H1 (cell line): ENCODE measurements around the gene ATR. TPM values are rescaled to one million over a fixed set of nuclear protein-coding genes. Genes with fewer than 3 reads are reported as not detected.
A peak's percentile ranks its signal among the peaks of the same experiment; 100 is the strongest.

Experiments
- CTCF ChIA-PET: fragments of 300-600 bp; sonication (Branson Sonifier 250); formaldehyde crosslinking; loops from one replicate; lab custom pipeline; 2021; ENCODE audit not compliant: partially characterized antibody; lab: Charles Lee
- POLR2A ChIA-PET: fragments of 300-600 bp; sonication (Branson Sonifier 250); formaldehyde crosslinking; loops from one replicate; lab custom pipeline; 2021; ENCODE audit warnings: inconsistent platforms; ENCODE audit not compliant: partially characterized antibody; lab: Charles Lee
- DNase-seq, 2 experiments: peaks; one replicate each; pipeline versions ENCODE4 v3.0.0 to v3.0.0-alpha.2; 2010 to 2022; ENCODE audit warnings: low spot score in 2 of 2, low read depth in 1 of 2, mixed read lengths in 1 of 2
- FAIRE-seq: peaks from 2 replicates; lab custom pipeline; 2011; peaks lifted over from hg19 to GRCh38; lab: Jason Lieb, UNC
- H2AFZ ChIP-seq: 2 replicates; pipeline ENCODE4 v1.8.1; 2012; ENCODE audit warnings: low read length, inconsistent platforms
- H2AK5ac ChIP-seq: 2 replicates; pipeline ENCODE4 v1.6.1; 2013; ENCODE audit warnings: low read depth, low read length
- H2BK120ac ChIP-seq: replicated peaks from 2 replicates; pipeline ENCODE3; 2013; ENCODE audit warnings: low read depth, low read length, inconsistent platforms
- H2BK12ac ChIP-seq: 2 replicates; pipeline ENCODE4 v1.6.1; 2013; ENCODE audit warnings: low read depth, low read length
- H2BK15ac ChIP-seq: 2 replicates; pipeline ENCODE4 v1.6.1; 2013; ENCODE audit warnings: low read length
- H2BK20ac ChIP-seq: 2 replicates; pipeline ENCODE4 v1.6.1; 2013; ENCODE audit warnings: low read length
- H2BK5ac ChIP-seq: 2 replicates; pipeline ENCODE4 v1.6.1; 2013; ENCODE audit warnings: low read depth, low read length
- H3K14ac ChIP-seq: 2 replicates; pipeline ENCODE4 v1.6.1; 2013; ENCODE audit warnings: inconsistent platforms; ENCODE audit not compliant: insufficient read length
- H3K18ac ChIP-seq: 2 replicates; pipeline ENCODE4 v1.6.1; 2013; ENCODE audit warnings: low read length; ENCODE audit errors: extremely low read depth
- H3K23ac ChIP-seq: 2 replicates; pipeline ENCODE4 v1.6.1; 2013; ENCODE audit warnings: inconsistent platforms; ENCODE audit not compliant: insufficient read length
- H3K23me2 ChIP-seq: 2 replicates; pipeline ENCODE4 v1.6.1; 2013; ENCODE audit warnings: low read depth, low read length
- H3K27ac ChIP-seq: 2 replicates; pipeline ENCODE4 v1.6.1; 2011; ENCODE audit warnings: low read depth, low read length, inconsistent platforms
- H3K27me3 ChIP-seq, 4 experiments: replicated peaks in 1 of 4; 1 replicate in 1 of 4; 2 replicates in 3 of 4; pipeline versions ENCODE4 v1.6.1 to v1.8.1; 2011 to 2013; ENCODE audit warnings: low read length in 3 of 4, mild to moderate bottlenecking in 3 of 4, inconsistent platforms in 2 of 4, mixed read lengths in 2 of 4, moderate library complexity in 1 of 4; ENCODE audit not compliant: control insufficient read depth in 3 of 4, insufficient read depth in 3 of 4; ENCODE audit errors: extremely low read depth in 1 of 4
- H3K36me3 ChIP-seq, 4 experiments: 2 replicates each; pipeline versions ENCODE4 v1.6.1 to v1.8.1; 2011 to 2013; ENCODE audit warnings: mild to moderate bottlenecking in 4 of 4, low read length in 3 of 4, moderate library complexity in 2 of 4, control low read depth in 1 of 4, inconsistent platforms in 1 of 4; ENCODE audit not compliant: insufficient read depth in 4 of 4, control insufficient read depth in 2 of 4
- H3K4ac ChIP-seq: replicated peaks from 2 replicates; pipeline ENCODE3; 2013; ENCODE audit warnings: low read length, low read depth, mixed read lengths, inconsistent platforms; ENCODE audit not compliant: insufficient read length
- H3K4me1 ChIP-seq, 4 experiments: replicated peaks in 1 of 4; 1 replicate in 1 of 4; 2 replicates in 3 of 4; pipeline versions ENCODE4 v1.6.1 to v1.8.1; 2011 to 2013; ENCODE audit warnings: low read length in 3 of 4, inconsistent platforms in 2 of 4, mixed read lengths in 1 of 4; ENCODE audit not compliant: insufficient read depth in 4 of 4, control insufficient read depth in 3 of 4
- H3K4me2 ChIP-seq, 2 experiments: 2 replicates each; pipeline versions ENCODE4 v1.6.1 to v1.8.1; 2011 to 2013; ENCODE audit warnings: low read depth in 2 of 2, low read length in 2 of 2, control low read depth in 1 of 2, inconsistent platforms in 1 of 2, mild to moderate bottlenecking in 1 of 2; ENCODE audit not compliant: insufficient read depth in 1 of 2
- H3K4me3 ChIP-seq, 4 experiments: fragments of 200-600, 300-600 bp in 1 of 4; sonication (generic), shearing (Covaris generic), sonication (Bioruptor Twin) in 1 of 4; 2 replicates each; pipeline versions ENCODE4 v1.5.1 to v1.8.1; 2011 to 2016; ENCODE audit warnings: low read length in 4 of 4, low read depth in 3 of 4, control low read depth in 2 of 4, inconsistent platforms in 2 of 4, mild to moderate bottlenecking in 2 of 4, mixed read lengths in 1 of 4, moderate library complexity in 1 of 4; ENCODE audit not compliant: insufficient read depth in 2 of 4; ENCODE audit errors: extremely low read depth in 1 of 4
- H3K56ac ChIP-seq: replicated peaks from 2 replicates; pipeline ENCODE3; 2013; ENCODE audit warnings: low read depth, mild to moderate bottlenecking, mixed read lengths, low read length, inconsistent platforms; ENCODE audit not compliant: insufficient read length
- H3K79me1 ChIP-seq: 2 replicates; pipeline ENCODE4 v1.6.1; 2013; ENCODE audit warnings: low read depth, low read length, control low read depth
- H3K79me2 ChIP-seq, 2 experiments: 2 replicates each; pipeline versions ENCODE4 v1.6.1 to v1.8.1; 2012 to 2013; ENCODE audit warnings: low read length in 2 of 2, mild to moderate bottlenecking in 2 of 2, inconsistent platforms in 1 of 2; ENCODE audit not compliant: insufficient read depth in 2 of 2, control insufficient read depth in 1 of 2
- H3K9ac ChIP-seq, 4 experiments: replicated peaks in 1 of 4; 1 replicate in 1 of 4; 2 replicates in 3 of 4; pipeline versions ENCODE4 v1.6.1 to v1.8.1; 2011 to 2013; ENCODE audit warnings: low read depth in 3 of 4, low read length in 3 of 4, control low read depth in 2 of 4, mild to moderate bottlenecking in 2 of 4, moderate library complexity in 2 of 4, inconsistent platforms in 1 of 4; ENCODE audit errors: extremely low read depth in 1 of 4
- H3K9me3 ChIP-seq, 2 experiments: 2 replicates each; pipeline versions ENCODE4 v1.6.1 to v1.8.1; 2012 to 2013; ENCODE audit warnings: mild to moderate bottlenecking in 2 of 2, moderate library complexity in 2 of 2, control low read depth in 1 of 2, inconsistent platforms in 1 of 2, low read depth in 1 of 2, low read length in 1 of 2, mixed read lengths in 1 of 2; ENCODE audit not compliant: insufficient read depth in 2 of 2
- H4K20me1 ChIP-seq, 2 experiments: replicated peaks in 1 of 2; 2 replicates each; pipeline versions ENCODE3 to v1.8.1; 2011 to 2013; ENCODE audit warnings: inconsistent platforms in 2 of 2, low read length in 2 of 2, mild to moderate bottlenecking in 1 of 2; ENCODE audit not compliant: insufficient read depth in 2 of 2, control insufficient read depth in 1 of 2
- H4K5ac ChIP-seq: 2 replicates; pipeline ENCODE4 v1.6.1; 2013; ENCODE audit warnings: low read length, low read depth, mixed read lengths, inconsistent platforms; ENCODE audit not compliant: insufficient read length
- H4K8ac ChIP-seq: 2 replicates; pipeline ENCODE4 v1.8.0; 2013; ENCODE audit warnings: mild to moderate bottlenecking, moderate library complexity, low read length, inconsistent platforms; ENCODE audit not compliant: insufficient read depth; ENCODE audit errors: extremely low read depth
- H4K91ac ChIP-seq: replicated peaks from 2 replicates; pipeline ENCODE3; 2013; ENCODE audit warnings: low read length, mixed read lengths, inconsistent platforms; ENCODE audit not compliant: insufficient read length
- BACH1 ChIP-seq: IDR thresholded peaks from 2 replicates; pipeline ENCODE4 v1.6.1; 2012; ENCODE audit warnings: low read length, improper control_type of control experiment
- CBX8 ChIP-seq: fragments of 300-800, 300-1000 bp; sonication (generic); IDR thresholded peaks from 2 replicates; pipeline ENCODE4 v1.7.1; 2016; ENCODE audit warnings: low read depth, low read length, borderline replicate concordance
- CEBPB ChIP-seq: IDR thresholded peaks from 2 replicates; pipeline ENCODE4 v1.6.1; 2012; ENCODE audit warnings: low read depth, low read length
- CTCF ChIP-seq, 3 experiments: IDR thresholded peaks; 1 replicate in 2 of 3; 2 replicates in 1 of 3; pipeline versions ENCODE4 v1.5.1 to v1.6.1; 2011; ENCODE audit warnings: low read length in 3 of 3, mild to moderate bottlenecking in 3 of 3, inconsistent platforms in 2 of 3, low read depth in 1 of 3, moderate library complexity in 1 of 3; ENCODE audit not compliant: insufficient read depth in 1 of 3; ENCODE audit errors: control extremely low read depth in 1 of 3
- GABPA ChIP-seq: IDR thresholded peaks from 2 replicates; pipeline ENCODE4 v1.6.1; 2011; ENCODE audit warnings: mild to moderate bottlenecking, low read length, moderate library complexity, borderline replicate concordance; ENCODE audit not compliant: insufficient read depth
- GTF2F1 ChIP-seq: IDR thresholded peaks from 2 replicates; pipeline ENCODE4 v1.6.1; 2012; ENCODE audit warnings: low read depth, low read length, improper control_type of control experiment, borderline replicate concordance
- HDAC6 ChIP-seq: IDR thresholded peaks from one replicate; pipeline ENCODE4 v1.7.1; 2012; ENCODE audit warnings: low read depth, mild to moderate bottlenecking, inconsistent platforms, low read length, moderate library complexity
- POLR2AphosphoS5 ChIP-seq: IDR thresholded peaks from 2 replicates; pipeline ENCODE4 v1.6.1; 2011; ENCODE audit warnings: low read depth, low read length
- RFX5 ChIP-seq: IDR thresholded peaks from 2 replicates; pipeline ENCODE4 v1.6.1; 2011; ENCODE audit warnings: low read depth, low read length, improper control_type of control experiment, borderline replicate concordance
- RXRA ChIP-seq: IDR thresholded peaks from 2 replicates; pipeline ENCODE4 v1.6.1; 2011; ENCODE audit warnings: low read depth, mild to moderate bottlenecking, low read length, moderate library complexity; ENCODE audit not compliant: insufficient read depth
- SP4 ChIP-seq: IDR thresholded peaks from 2 replicates; pipeline ENCODE4 v1.6.1; 2012; ENCODE audit warnings: low read length, inconsistent platforms
- SRF ChIP-seq: IDR thresholded peaks from 2 replicates; pipeline ENCODE4 v1.6.1; 2011; ENCODE audit warnings: mild to moderate bottlenecking, low read depth, low read length, moderate library complexity
- WGBS, 2 experiments: shearing (Covaris generic) in 1 of 2; methylation state at CpG; one replicate each; pipeline versions ENCODE4 v1.1.6 to v1.1.7; 2013 to 2015; ENCODE audit warnings: low lambda C conversion rate in 2 of 2, mixed read lengths in 2 of 2, inconsistent platforms in 1 of 2, low coverage in 1 of 2, missing lambda C conversion rate in 1 of 2; ENCODE audit not compliant: insufficient replicate concordance in 2 of 2, insufficient coverage in 1 of 2, insufficient read length in 1 of 2; ENCODE audit errors: extremely low coverage in 1 of 2, missing lambda C conversion rate in 1 of 2; 5-methylcytosine and 5-hydroxymethylcytosine counted together
- polyA plus RNA-seq, 7 experiments: library from polyadenylated mRNA; depleted of rRNA in 3 of 7; stranded (reverse) in 5 of 7; unstranded in 2 of 7; fragments of >200 nt in 5 of 7; fragments of 200-250 nt in 2 of 7; gene quantifications; 1 replicate in 5 of 7; 2 replicates in 1 of 7; 4 replicates in 1 of 7; pipeline versions ENCODE4 v1.2.1 to v1.2.3, GENCODE V29; 2011 to 2013; ENCODE audit warnings: missing spikeins in 2 of 7, mixed read lengths in 2 of 7
- total RNA-seq: library from RNA; stranded (reverse); fragmentation: NEBNext Ultra II Directional; extraction: Animal tissue kit (Norgen Biotek cat#: 25700); gene quantifications from 2 replicates; pipeline ENCODE4 v1.2.1, GENCODE V29; 2021

Gene ATR
- total and polyA plus RNA-seq, 2 of the 8 experiments (the other 6 are each of a cell fraction or from before 2014, with no cell fraction given), result 8.4 to 23.2 TPM

GRCh38 chr3:142549986-142550385 is 28.5 kb downstream of the ATR start:
- Histone ChIP-seq H3K4ac (no peak overlapping the region), H4K8ac (no peak overlapping the region), H3K4me3 (no peak overlapping the region), H3K4me2 (no peak overlapping the region), H2AK5ac (no peak overlapping the region), H3K79me2 (no peaks in the 10 kb centered on the region), H3K79me1 (no peaks in the 10 kb centered on the region), H2BK5ac (no peak overlapping the region), H3K9me3 (no peaks in the 10 kb centered on the region), H4K5ac (no peak overlapping the region), H2AFZ (no peak overlapping the region), H3K9ac (no peak overlapping the region), H2BK12ac (no peak overlapping the region), H3K23me2 (no peaks in the 10 kb centered on the region), H3K36me3 (peaks cover 0 to 38% (median 19%) of the 10 kb centered on the region in 4 experiments; a peak in 5 of 8 replicates), H3K23ac (no peak overlapping the region), H4K20me1 (no peaks in the 10 kb centered on the region), H3K56ac (no peak overlapping the region), H2BK20ac (no peak overlapping the region), H3K4me1 (no peaks in the 10 kb centered on the region), H4K91ac (no peak overlapping the region), H3K27ac (no peak overlapping the region), H2BK15ac (no peak overlapping the region), H3K18ac (no peak overlapping the region), H3K27me3 (no peaks in the 10 kb centered on the region), H2BK120ac (no peak overlapping the region), H3K14ac (no peak overlapping the region)
- WGBS, 2 experiments, result 97% methylated on average over 7 of the region's 7 CpGs; no CpG with 5 or more reads in 1 of the 2 experiments
- peak; percentile 28 for FAIRE-seq
- CTCF ChIA-PET, result no interaction called here
- DNase-seq, result no peak
- POLR2A ChIA-PET, result no interaction called here
- TF ChIP-seq SP4 (no peak), RFX5 (no peak), CEBPB (no peak), HDAC6 (no peak), GABPA (no peak), CTCF (IDR thresholded peaks at IDR 0.05; ENCODE audit: control extremely low read depth in 1 of 3, insufficient read depth in 1 of 3, low read depth in 1 of 3, low read length in 3 of 3) (no peak), GTF2F1 (no peak), CBX8 (no peak), RXRA (no peak), SRF (no peak), POLR2AphosphoS5 (no peak), BACH1 (no peak)
